Activated T-cell treated with anti-CD3 and anti-CD28 coated beads, Interleukin-2, amount 50 U/mL, for 1 hour (primary cell): Measurements from ENCODE around the gene PILRA.
"Not testable (repeated sequence)": the region's sequence is repeated elsewhere in the genome, so short reads cannot be mapped to it uniquely, and the experiment has no call there.

ENCODE experiments used
- DNase-seq: peaks from one replicate; pipeline ENCODE4 v3.0.0-alpha.2; 2020

Gene PILRA

DNA sequence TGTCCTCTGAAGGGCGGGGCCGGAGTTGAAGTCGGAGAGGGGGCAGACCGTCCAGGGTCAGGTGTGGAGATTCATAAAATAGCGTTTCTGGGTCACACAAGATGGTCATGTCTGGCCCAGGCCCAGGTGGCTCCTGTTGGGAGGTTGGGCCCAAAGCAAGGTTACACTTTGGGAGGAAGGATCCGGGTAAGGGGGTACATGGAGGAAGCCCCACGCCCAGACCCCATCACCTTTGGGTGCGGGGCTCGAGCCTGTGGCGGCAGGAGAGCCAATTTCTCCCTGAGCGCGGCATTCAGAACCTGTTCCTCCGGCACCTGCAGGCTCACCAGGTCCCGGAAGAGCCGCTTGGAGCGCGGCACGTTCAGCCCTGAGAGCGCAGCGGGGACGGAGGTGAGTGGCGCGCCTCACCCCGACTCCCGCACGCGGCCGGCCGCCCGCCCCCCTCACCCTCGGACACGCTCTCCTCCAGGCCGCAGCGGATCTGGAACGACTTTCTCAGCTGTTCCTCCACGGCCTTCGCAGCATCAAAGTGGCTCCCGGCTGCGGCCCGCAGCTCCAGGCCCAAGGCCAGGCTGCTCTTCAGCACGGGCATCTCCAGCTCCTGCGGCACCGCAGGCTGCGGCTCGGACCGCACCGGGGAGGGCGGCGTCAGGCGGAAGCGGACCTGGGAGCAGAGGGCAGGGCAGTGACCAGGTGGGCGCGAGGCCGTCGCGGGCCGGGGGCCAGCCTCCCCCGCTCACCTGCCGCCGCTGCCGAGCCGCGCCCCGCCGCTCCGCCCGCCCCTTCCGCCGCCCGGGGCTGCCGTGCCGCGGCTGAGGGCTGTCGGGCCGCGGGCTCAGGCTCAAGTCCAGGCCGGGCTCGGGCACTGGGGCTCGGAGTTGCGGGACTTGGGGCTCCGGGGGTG lies 62.4 kb downstream of the PILRA start:
- peak; percentile 67 for DNase-seq

DNA sequence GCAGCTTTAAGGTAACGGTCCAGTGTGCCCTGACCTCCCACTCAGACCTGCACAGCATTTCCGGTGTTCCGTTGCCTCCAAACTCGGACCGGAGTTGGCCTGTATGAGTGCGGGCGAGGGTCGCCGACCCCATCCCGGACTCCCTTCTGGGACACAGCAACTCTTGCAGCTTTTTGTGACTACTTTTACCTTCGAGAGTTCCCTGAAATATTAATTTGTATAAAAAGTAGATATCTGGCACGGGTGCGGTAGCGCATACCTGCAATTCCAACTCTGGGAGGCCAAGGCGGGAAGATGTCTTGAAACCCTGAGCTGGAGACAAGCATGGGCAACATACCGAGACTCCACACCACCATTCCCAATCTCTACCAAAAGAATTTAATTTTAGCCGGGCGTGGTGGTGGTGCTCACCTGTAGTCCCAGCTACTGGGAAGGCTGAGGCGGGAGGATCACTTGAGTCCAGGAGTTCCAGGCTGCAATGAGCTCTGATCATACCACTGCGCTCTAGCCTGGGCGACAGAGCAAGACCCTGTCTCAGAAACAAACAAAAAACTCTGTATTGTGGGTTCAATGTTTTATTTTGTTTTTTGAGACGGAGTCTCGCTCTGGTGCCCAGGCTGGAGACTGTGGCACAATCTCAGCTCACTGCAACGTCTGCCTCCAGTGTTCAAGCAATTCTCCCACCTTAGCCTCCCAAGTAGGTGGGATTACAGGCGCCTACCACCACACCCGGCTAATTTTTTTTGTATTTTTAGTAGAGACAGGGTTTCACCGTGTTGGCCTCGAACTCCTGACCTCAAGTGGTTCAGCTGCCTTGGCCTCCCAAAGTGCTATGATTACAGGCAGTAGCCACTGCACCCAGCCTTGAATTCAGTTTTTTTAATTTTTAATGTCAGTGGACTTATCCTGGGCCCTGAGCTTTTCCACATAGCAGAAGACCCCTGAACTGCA lies 64.1 kb downstream of the PILRA start:
- DNase-seq, result no peak

- no peak for DNase-seq
Observed at GRCh38 chr7:100438172-100438571, 64.9 kb downstream of the PILRA start.

GRCh38 chr7:100438731-100439130 lies 65.4 kb downstream of the PILRA start:
- DNase-seq, result peak; percentile 4

DNA sequence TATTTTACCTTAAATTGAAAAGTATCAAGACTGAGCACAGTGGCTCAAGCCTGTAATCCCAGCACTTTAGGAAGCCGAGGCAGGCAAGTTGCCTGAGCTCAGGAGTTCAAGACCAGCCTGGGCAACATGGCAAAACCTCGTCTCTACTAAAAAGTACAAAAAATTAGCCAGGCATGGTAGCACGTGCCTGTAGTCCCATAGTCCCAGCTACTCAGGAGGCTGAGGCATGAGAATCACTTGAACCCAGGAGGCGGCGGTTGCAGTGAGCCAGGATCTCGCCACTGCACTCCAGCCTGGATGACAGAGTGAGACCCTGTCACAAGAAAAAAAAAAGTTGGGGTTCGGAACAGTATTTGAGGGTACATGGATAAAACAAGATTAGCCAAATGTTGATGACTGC lies 66.0 kb downstream of the PILRA start:
- peak; percentile 2 for DNase-seq

DNA sequence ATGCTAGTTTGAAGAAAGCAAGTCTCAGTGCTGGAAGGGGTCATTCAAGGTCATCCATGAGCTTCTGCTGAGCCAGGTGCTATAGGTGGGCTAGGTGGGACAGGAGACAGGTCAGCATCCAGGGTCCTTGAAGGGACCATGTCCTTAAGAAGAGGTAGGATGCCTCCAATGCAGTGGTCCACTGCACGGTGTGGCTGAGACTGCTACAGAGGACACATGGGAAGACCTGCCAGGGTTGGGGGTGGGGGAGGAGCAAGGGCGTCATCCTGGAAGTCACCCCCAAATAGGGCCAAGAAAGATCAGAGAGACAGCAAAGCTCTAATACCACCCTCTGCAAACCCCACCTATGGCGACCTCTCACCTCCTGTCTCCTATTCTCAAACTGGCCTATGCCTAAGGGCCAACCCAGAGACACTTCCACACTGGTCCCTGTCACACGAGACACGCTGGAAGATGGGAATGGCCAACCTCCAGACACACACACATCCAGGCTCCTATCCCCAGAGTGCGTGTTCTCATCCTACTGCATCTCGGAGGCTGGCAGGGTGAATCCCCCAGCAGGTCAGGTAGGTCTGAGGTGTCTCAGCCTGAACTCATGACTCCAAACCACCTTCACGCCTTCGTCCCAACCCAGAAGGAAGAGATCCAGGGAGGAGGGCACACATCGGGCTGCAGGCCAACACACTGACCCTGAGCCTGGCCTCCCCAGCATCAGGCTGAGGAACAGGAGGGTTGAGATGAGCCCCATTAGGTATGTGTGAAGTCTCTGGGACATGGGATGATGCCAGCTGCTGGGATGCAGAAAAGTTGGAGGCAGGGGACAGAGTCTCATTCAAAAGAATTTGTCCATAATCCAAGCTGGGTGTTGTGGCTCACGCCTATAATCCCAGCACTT lies 68.6 kb downstream of the PILRA start:
- peak; percentile 13 for DNase-seq

GRCh38 chr7:100443096-100443840 lies 70.0 kb downstream of the PILRA start:
- peak; percentile 8 for DNase-seq

DNA sequence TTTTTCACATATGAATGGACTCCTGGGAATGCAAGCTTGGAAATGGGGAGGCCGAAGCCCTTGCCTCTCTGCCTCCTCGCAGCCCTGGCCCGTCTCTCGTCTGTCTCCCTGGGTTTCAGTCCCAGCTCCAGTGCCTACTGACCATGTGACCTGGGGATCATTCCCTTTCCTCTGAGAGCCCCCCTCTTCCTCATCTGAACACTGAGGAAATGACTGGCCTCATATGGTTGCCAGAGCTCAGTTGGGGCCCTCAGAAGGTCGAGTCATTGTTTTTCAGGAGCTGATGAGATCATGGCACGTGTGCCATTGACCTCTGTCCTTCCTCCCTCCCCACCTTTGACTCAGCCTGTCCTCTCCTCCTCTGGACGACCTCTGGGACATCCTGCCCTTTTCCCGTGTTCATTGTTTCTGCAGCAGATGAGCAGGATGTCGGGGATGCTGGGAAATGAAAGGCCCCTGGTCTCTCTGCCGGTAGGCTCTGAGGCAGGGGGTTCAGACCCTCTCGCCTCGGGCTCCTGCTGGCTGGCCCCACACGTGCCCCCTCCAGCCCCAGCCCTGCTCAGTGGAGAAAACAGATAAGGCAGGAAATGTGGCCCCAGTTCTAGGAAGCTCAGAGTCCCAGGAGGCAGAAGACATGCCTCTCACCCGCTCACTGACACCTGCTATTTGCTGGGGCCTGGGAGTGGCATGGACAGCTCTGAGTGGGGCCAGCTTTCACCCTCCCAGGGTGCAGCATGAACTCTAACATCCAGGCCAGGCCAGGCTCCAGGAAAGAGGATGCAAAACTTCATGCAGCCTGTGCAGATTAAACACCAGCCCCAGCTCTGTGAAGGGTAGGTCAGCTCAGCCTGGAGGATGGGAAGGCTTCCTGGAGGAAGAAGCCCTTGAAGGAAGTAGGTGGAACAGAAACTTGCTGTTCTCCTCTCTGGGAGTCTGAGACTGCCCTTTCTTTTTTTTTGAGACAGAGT lies 71.3 kb downstream of the PILRA start:
- peak; percentile 15 for DNase-seq

GRCh38 chr7:100446040-100446439 lies 72.8 kb downstream of the PILRA start:
- DNase-seq, result no peak

DNA sequence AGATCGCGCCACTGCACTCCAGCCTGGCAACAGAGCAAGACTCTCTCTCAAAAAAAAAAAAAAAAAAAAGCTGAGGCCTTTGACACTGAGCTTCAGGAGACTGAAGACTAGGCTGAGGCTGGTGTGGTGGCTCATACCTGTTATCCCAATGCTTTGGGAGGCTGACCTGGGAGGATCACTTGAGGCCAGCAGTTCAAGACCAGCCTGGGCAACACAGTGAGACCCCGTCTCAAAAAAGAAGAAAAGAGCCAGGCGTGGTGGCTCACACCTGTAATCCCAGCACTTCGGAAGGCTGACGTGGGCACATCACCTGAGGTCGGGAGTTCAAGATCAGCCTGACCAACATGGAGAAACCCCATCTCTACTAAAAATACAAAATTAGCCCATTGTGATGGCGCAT lies 74.1 kb downstream of the PILRA start:
- DNase-seq, result not testable (repeated sequence)

- DNase-seq, result no peak
Observed at GRCh38 chr7:100449190-100449795, 76.0 kb downstream of the PILRA start.
